NT2/D1 (cell line): Measurements from ENCODE around the gene CREB3.

Experiments used
- SUZ12 ChIP-seq: IDR thresholded peaks from 2 replicates; pipeline ENCODE4 v1.6.1; 2011; ENCODE audit not compliant: insufficient read length, insufficient read depth; ENCODE audit errors: extremely low read depth
- YY1 ChIP-seq: IDR thresholded peaks from 2 replicates; pipeline ENCODE4 v1.6.1; 2011; ENCODE audit not compliant: insufficient read length, insufficient read depth

GRCh38 chr9:35726931-35727330 lies 5.5 kb upstream of the CREB3 start:
- TF ChIP-seq SUZ12 = no peak
- TF ChIP-seq YY1 = no peak
